Activated CD4-positive, alpha-beta T cell treated with anti-CD3 and anti-CD28 coated beads, Interleukin-2, amount 50 U/mL, for 16 hours (primary cell): ENCODE data around the gene AKAP17A.
"Not testable (repeated sequence)": the region's sequence is repeated elsewhere in the genome, so short reads cannot be mapped to it uniquely, and the experiment has no call there.

ENCODE experiments used
- DNase-seq: peaks from one replicate; pipeline ENCODE4 v3.0.0-alpha.2; 2020

Gene AKAP17A

GRCh38 chrX:1591102-1591862, at the start of gene AKAP17A:
Gene AKAP17A, plus strand, starts transcription at chrX:1591604. Its CDS starts 1,859 bp downstream, at chrX:1593463.
- DNase-seq: peak; percentile 99

- no peak for DNase-seq
Measured at GRCh38 chrX:1542994-1543725, 48.2 kb upstream of the AKAP17A start.

- peak; percentile 34 for DNase-seq
Measured at GRCh38 chrX:1545776-1546408, 45.5 kb upstream of the AKAP17A start.

GRCh38 chrX:1546691-1547251, 44.6 kb upstream of the AKAP17A start:
- no peak for DNase-seq

GRCh38 chrX:1551959-1552546, 39.4 kb upstream of the AKAP17A start:
- DNase-seq: no peak

- DNase-seq: no peak
Measured at GRCh38 chrX:1554469-1555210, 36.8 kb upstream of the AKAP17A start.

- no peak for DNase-seq
Measured at GRCh38 chrX:1555370-1555769, 36.0 kb upstream of the AKAP17A start.

- not testable (repeated sequence) for DNase-seq
Measured at GRCh38 chrX:1557442-1557841, 34.0 kb upstream of the AKAP17A start.

- DNase-seq: no peak
Measured at GRCh38 chrX:1558761-1559468, 32.5 kb upstream of the AKAP17A start.

- no peak for DNase-seq
Measured at GRCh38 chrX:1561164-1561563, 30.2 kb upstream of the AKAP17A start.

GRCh38 chrX:1564077-1564476, 27.3 kb upstream of the AKAP17A start:
- not testable (repeated sequence) for DNase-seq

GRCh38 chrX:1564750-1565683, 26.4 kb upstream of the AKAP17A start:
- DNase-seq: no peak

GRCh38 chrX:1574181-1574580, 17.2 kb upstream of the AKAP17A start:
- not testable (repeated sequence) for DNase-seq

- peak; percentile 41 for DNase-seq
Measured at GRCh38 chrX:1576201-1576992, 15.0 kb upstream of the AKAP17A start.

- no peak for DNase-seq
Measured at GRCh38 chrX:1577845-1578244, 13.6 kb upstream of the AKAP17A start.

GRCh38 chrX:1578511-1579173, 12.8 kb upstream of the AKAP17A start:
- DNase-seq: no peak

GRCh38 chrX:1581132-1581531, 10.3 kb upstream of the AKAP17A start:
- peak; percentile 86 for DNase-seq

- peak; percentile 92 for DNase-seq
Measured at GRCh38 chrX:1582686-1583437, 8.5 kb upstream of the AKAP17A start.
